Liver (tissue), 3 donors: ENCODE results near the gene TMEM150A.

Experiments used
- CTCF ChIP-seq: fragments of 150-350 bp; IDR thresholded peaks from 2 replicates; pipeline ENCODE4 v1.5.1; 2017; ENCODE audit warnings: improper control_type of control experiment, low read depth, low read length; ENCODE audit not compliant: missing input control
- FOXA2 ChIP-seq: IDR thresholded peaks from 2 replicates; pipeline ENCODE4 v1.6.1; 2016; ENCODE audit warnings: antibody characterized with exemption
- HNF4G ChIP-seq: IDR thresholded peaks from 2 replicates; pipeline ENCODE4 v1.6.1; 2016; ENCODE audit warnings: antibody characterized with exemption
- JUND ChIP-seq, 2 donors: IDR thresholded peaks; 2 replicates each; pipeline ENCODE4 v1.6.1; 2016; ENCODE audit warnings: antibody characterized with exemption in 2 of 2
- RAD21 ChIP-seq, 2 donors: IDR thresholded peaks; 2 replicates each; pipeline ENCODE4 v1.6.1; 2016; ENCODE audit warnings: antibody characterized with exemption in 2 of 2, mild to moderate bottlenecking in 2 of 2
- RXRA ChIP-seq, 2 donors: IDR thresholded peaks; 2 replicates each; pipeline ENCODE4 v1.6.1; 2017 to 2018; ENCODE audit warnings: antibody characterized with exemption in 2 of 2, mild to moderate bottlenecking in 1 of 2
- SP1 ChIP-seq: IDR thresholded peaks from 2 replicates; pipeline ENCODE4 v1.6.1; 2018; ENCODE audit warnings: antibody characterized with exemption, mild to moderate bottlenecking
- TAF1 ChIP-seq: conservative IDR thresholded peaks from 2 replicates; pipeline ENCODE4 v1.6.1; 2016; ENCODE audit warnings: antibody characterized with exemption, mild to moderate bottlenecking
- donor health status: healthy.
- donor health status: healthy.

GRCh38 chr2:85575739-85576138, 26.8 kb downstream of the TMEM150A start:
- TF ChIP-seq CTCF (no peak), FOXA2 (no peak), HNF4G (no peak), JUND (IDR thresholded peaks at IDR 0.05) (no peak), RXRA (IDR thresholded peaks at IDR 0.05) (no peak), TAF1 (no peak), SP1 (no peak), RAD21 (IDR thresholded peaks at IDR 0.05) (no peak)
